ENCODE results near the gene POT1.

POT1 gene

DNA sequence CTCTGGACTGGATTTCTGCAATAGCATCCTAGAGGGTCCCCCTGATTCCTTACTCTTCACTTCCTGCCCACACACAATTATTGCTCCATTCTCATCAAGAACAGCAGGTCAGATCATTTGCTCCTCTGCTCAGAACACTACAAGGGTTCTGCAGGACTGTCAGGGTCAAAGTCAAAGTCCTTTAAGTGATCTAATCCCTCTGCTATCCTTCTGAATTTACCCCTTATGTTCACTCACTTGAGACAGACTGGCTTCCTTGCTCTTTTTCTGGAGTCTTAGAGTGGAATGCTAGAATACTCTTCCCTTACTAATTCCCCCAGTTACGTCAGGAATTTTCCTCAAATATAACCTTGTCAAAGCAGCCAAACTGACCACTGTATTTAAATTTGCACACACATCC lies 7.5 kb upstream of the POT1 start:
- no peaks in the 10 kb centered on the region for H3K36me3 Mint-ChIP-seq (ENCODE audit: low read depth)
- TF ChIP-seq, protein P1, sequence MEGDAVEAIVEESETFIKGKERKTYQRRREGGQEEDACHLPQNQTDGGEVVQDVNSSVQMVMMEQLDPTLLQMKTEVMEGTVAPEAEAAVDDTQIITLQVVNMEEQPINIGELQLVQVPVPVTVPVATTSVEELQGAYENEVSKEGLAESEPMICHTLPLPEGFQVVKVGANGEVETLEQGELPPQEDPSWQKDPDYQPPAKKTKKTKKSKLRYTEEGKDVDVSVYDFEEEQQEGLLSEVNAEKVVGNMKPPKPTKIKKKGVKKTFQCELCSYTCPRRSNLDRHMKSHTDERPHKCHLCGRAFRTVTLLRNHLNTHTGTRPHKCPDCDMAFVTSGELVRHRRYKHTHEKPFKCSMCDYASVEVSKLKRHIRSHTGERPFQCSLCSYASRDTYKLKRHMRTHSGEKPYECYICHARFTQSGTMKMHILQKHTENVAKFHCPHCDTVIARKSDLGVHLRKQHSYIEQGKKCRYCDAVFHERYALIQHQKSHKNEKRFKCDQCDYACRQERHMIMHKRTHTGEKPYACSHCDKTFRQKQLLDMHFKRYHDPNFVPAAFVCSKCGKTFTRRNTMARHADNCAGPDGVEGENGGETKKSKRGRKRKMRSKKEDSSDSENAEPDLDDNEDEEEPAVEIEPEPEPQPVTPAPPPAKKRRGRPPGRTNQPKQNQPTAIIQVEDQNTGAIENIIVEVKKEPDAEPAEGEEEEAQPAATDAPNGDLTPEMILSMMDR (IDR thresholded peaks at IDR 0.05; ENCODE audit: unreplicated experiment in 3 of 3) = no peak
- H3K27ac Mint-ChIP-seq = no peak overlapping the region
- no peaks in the 10 kb centered on the region for H3K9me3 Mint-ChIP-seq
- H3K4me1 Mint-ChIP-seq = no peaks in the 10 kb centered on the region
- H3K4me3 Mint-ChIP-seq = no peak overlapping the region
- H3K27me3 Mint-ChIP-seq (ENCODE audit: low read depth) = no peaks in the 10 kb centered on the region

DNA sequence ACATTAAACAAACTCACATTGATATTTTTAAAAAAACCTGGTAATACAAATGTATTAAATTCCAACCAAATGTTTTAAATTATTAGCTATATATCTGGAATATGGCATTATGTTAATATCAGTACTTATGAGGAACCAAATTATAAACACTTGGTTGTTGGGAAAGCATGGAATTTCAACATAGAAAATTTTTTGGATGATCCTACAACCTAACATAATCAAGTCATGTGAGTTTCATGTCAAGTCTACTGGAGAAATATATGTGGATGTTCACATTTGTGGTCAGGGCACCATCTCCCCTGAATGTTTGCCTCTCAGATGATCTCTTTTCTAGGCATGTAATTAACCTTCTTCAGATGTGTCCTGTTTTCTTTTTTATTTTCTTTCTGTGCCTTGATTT lies 5.2 kb upstream of the POT1 start:
- Mint-ChIP-seq H3K4me1 (peaks cover 2% of the 10 kb centered on the region), H3K9me3 (no peaks in the 10 kb centered on the region), H3K27ac (no peak overlapping the region), H3K36me3 (ENCODE audit: low read depth) (no peaks in the 10 kb centered on the region), H3K27me3 (ENCODE audit: low read depth) (no peaks in the 10 kb centered on the region), H3K4me3 (no peak overlapping the region)
- TF ChIP-seq, protein P1 (IDR thresholded peaks at IDR 0.05; ENCODE audit: unreplicated experiment in 3 of 3) = no peak

- Mint-ChIP-seq H3K36me3 (ENCODE audit: low read depth) (peaks cover 3% of the 10 kb centered on the region), H3K4me3 (peak overlapping the region; percentile 29 to 75 (median 39)), H3K27me3 (ENCODE audit: low read depth) (no peaks in the 10 kb centered on the region), H3K9me3 (no peaks in the 10 kb centered on the region), H3K27ac (peak overlapping the region; percentile 36 to 51 (median 43)), H3K4me1 (peaks cover 20% of the 10 kb centered on the region)
- TF ChIP-seq, protein P1 (IDR thresholded peaks at IDR 0.05; ENCODE audit: unreplicated experiment in 3 of 3) = no peak
These were observed 1.3 kb upstream of the POT1 start for GRCh38 chr7:124930655-124931597.

GRCh38 chr7:124930173-124930623 lies 573 bp upstream of the POT1 start:
- no peaks in the 10 kb centered on the region for H3K9me3 Mint-ChIP-seq

GRCh38 chr7:124924906-124925305 lies 4.7 kb downstream of the POT1 start:
- Mint-ChIP-seq H3K9me3 (no peaks in the 10 kb centered on the region), H3K27ac (no peak overlapping the region)

More at GRCh38 chr7:124930173-124930623, 573 bp upstream of the POT1 start:
- no peaks in the 10 kb centered on the region for H3K27me3 Mint-ChIP-seq (ENCODE audit: low read depth)
- peak overlapping the region; percentile 84 to 95 (median 93) for H3K27ac Mint-ChIP-seq
- TF ChIP-seq, protein P1 (IDR thresholded peaks at IDR 0.05; ENCODE audit: unreplicated experiment in 3 of 3) = no peak
- peaks cover 3% of the 10 kb centered on the region for H3K36me3 Mint-ChIP-seq (ENCODE audit: low read depth)
- H3K4me1 Mint-ChIP-seq = peaks cover 20% of the 10 kb centered on the region
- H3K4me3 Mint-ChIP-seq = peak overlapping the region; percentile 88 to 93 (median 91)

More at GRCh38 chr7:124924906-124925305, 4.7 kb downstream of the POT1 start:
- H3K4me3 Mint-ChIP-seq = no peak overlapping the region
- peaks cover 25% of the 10 kb centered on the region for H3K4me1 Mint-ChIP-seq
- peaks cover 3% of the 10 kb centered on the region for H3K36me3 Mint-ChIP-seq (ENCODE audit: low read depth)
- H3K27me3 Mint-ChIP-seq (ENCODE audit: low read depth) = no peaks in the 10 kb centered on the region
- TF ChIP-seq, protein P1 (IDR thresholded peaks at IDR 0.05; ENCODE audit: unreplicated experiment in 3 of 3) = no peak

Data from nephron (organoid).